Measurements from ENCODE around the gene NRDC.

DNA sequence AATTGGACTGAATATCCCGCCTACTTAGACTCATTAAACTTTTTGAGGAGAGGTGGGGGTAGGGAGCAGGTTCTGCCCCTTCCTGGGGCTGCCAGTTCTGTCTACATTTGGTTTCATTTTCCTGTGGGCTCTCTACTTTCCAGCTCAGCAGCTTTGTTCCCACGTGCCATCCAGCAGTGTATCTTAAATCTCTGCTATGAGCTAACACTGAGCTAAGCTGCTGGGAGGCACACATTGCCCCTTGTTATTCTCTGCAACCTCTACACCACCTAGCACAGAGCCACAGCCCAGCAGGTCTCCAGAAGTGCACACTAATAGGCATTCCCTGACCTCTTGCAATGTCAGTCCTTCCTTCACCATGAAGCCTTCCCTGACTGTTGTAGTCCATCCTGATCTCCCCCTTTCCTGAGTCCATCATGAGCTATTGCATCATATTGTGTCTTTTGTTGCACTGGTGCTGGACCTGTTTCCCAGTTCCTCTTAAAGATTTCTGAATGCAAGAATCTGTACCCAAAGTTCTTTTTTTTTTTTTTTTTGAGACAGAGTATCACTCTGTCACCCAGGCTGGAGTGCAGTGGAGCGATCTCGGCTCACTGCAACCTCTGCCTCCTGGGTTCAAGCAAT, 28.7 kb upstream of the NRDC start:
- TF ChIP-seq, protein P1, sequence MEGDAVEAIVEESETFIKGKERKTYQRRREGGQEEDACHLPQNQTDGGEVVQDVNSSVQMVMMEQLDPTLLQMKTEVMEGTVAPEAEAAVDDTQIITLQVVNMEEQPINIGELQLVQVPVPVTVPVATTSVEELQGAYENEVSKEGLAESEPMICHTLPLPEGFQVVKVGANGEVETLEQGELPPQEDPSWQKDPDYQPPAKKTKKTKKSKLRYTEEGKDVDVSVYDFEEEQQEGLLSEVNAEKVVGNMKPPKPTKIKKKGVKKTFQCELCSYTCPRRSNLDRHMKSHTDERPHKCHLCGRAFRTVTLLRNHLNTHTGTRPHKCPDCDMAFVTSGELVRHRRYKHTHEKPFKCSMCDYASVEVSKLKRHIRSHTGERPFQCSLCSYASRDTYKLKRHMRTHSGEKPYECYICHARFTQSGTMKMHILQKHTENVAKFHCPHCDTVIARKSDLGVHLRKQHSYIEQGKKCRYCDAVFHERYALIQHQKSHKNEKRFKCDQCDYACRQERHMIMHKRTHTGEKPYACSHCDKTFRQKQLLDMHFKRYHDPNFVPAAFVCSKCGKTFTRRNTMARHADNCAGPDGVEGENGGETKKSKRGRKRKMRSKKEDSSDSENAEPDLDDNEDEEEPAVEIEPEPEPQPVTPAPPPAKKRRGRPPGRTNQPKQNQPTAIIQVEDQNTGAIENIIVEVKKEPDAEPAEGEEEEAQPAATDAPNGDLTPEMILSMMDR (IDR thresholded peaks at IDR 0.05; ENCODE audit: insufficient read depth, low read length, poor library complexity, severe bottlenecking), result no peak
- TF ChIP-seq EZH2phosphoT487 (conservative IDR thresholded peaks at IDR 0.05; ENCODE audit: low read length), result no peak

Data from SU-DHL-6 (cell line).